ENCODE results near the gene CELA1. TPM values are rescaled to one million over a fixed set of nuclear protein-coding genes. Genes with fewer than 3 reads are reported as not detected.
A peak's percentile ranks its signal among the peaks of the same experiment; 100 is the strongest.
"Not testable (repeated sequence)": the region's sequence is repeated elsewhere in the genome, so short reads cannot be mapped to it uniquely, and the experiment has no call there.

The CELA1 gene
- total RNA-seq, 1 experiment from 2014 or later: not detected

DNA sequence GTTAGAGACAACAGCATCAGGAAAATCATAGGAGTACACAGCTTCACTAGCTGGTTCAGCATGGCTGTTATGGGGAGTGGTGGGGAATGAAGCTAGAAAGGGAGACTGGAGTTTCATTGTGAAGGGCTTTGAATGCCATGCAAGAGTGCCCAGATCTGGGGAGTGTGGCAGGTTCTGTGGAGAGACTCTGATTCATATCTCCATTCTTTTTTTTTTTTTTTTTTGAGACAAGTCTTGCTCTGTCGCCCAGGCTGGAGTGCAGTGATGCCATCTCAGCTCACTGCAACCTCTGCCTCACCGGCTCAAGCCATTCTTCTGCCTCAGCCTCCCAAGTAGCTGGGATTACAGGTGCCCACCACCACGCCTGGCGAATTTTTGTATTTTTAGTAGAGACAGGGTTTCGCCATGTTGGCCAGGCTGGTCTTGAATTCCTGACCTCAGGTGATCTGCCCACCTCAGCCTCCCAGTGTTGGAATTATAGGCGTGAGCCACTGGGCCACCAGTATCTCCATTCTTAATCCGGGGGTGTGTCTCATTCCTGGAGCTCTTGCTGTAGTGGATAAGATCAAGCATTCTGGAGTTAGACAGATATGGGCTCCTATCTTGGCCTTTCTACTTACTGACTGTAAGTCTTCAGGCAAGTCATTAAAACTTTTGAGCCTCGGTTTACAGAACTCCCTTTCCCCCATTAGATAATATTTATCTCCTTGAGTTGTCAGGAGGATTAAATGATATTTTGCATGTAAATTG, 28.2 kb downstream of the CELA1 start:
- DNase-seq (ENCODE audit: low read depth): not testable (repeated sequence)

DNA sequence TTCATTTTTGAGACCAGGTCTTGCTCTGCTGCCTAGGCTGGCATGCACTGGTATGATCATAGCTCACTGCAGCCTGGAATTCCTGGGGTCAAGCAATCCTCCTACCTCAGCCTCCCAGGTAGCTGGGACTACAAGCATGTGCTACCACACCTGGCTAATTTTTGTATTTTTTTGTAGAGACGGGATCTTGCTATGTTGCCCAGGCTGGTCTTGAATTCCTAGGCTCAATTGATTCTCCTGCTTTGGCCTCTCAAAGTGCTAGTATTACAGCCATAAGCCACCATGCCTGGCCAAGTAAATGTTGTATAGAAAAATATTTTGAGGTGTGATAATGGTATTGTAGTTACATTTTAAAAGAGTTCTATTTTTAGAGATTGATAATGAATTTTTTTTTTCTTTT, 35.1 kb downstream of the CELA1 start:
- no peak for DNase-seq (ENCODE audit: low read depth)

DNA sequence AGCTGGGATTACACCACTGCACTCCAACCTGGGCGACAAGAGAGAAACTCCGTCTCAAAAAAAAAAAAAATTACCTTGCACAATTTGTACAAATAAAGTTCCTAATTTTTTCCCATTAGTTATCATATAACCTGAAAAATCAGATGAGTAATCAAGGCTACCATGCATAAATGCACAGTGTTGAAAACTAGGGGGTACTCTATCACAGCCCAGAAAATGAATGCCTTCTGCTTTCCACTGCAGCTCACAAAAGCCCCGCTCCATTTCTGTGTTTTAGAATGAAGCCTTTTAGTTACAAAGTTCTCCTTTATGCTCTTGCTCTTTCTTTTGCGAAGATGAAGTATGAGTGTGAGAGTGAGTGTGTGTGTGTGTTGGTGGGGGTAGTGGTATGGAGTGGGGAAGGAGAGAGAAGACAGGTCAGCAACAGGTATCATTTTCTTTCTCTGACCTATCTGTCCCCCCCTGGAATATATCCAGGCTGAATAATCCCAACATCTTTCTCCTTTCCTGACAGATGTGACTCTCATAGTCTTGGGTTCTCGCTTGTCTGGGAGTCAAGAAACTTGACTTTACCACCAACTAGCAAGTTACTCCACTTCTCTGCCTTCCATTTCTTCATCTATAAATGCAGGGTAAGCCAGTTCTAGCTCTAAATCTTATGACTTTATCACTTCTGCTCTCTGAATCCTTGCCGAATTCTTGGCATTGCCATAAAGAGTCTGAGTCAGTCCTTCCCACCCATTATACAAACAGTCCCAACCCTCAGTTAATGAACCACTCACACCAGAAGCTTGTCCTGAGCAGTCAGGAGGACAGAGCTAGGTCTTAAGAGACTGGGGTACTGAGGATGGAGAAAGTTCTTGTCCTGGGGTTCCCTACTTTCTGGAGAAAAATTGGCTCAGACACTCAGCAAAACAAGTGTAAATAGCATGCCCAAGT, 38.6 kb downstream of the CELA1 start:
- DNase-seq (ENCODE audit: low read depth): peak; percentile 76

DNA sequence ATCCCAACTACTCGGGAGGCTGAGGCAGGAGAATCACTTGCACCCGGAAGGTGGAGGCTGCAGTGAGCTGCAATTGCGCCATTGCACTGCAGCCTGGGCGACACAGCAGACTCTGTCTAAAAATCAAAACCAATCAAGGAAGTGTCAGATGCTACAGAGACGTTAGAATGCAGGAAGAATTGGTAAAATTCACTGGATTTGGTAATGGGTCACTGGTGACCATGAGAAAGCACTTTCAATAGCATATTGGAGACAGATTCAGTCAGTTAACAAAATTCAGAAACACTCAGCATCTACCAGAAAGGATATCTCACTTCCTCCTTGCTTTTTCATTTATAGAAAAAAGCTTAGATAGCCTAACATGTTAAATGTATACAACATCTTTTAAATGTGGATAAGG, 40.0 kb downstream of the CELA1 start:
- no peak for DNase-seq (ENCODE audit: low read depth)

DNA sequence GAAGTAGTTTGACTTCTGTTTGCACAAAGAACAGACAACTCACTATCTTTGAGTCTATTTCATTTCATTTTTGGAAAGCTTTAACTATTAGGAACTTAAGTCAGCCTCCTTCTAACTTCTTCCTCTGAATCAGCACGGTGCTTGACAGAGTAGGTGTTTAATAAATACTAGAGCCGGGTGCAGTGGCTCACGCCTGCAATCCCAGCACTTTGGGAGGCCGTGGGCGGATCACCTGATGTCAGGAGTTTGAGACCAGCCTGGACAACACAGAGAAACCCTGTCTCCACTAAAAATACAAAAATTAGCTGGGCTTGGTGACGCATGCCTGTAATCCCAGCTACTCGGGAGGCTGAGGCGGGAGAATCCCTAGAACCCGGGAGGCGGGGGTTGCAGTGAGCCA, 45.7 kb downstream of the CELA1 start:
- not testable (repeated sequence) for DNase-seq (ENCODE audit: low read depth)

DNA sequence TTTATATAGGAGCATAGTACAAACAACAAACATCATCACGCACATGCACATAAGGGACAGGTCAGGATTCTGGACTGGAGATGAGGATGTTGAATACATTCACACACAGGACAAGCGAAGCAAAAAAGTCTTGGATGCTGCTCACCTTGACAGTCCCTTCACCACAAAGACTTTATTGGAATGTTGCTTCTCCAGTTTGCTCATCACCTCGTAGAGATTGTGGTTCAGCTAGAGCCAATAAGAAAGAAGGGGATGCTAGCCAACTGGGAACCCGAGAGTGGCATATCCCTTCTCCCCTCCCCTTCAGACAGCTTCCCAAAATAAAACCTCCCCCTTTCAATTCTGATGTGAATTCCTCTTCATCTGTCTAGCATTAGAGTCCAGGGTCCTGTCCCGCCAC, 50.8 kb downstream of the CELA1 start:
- DNase-seq (ENCODE audit: low read depth): no peak

DNA sequence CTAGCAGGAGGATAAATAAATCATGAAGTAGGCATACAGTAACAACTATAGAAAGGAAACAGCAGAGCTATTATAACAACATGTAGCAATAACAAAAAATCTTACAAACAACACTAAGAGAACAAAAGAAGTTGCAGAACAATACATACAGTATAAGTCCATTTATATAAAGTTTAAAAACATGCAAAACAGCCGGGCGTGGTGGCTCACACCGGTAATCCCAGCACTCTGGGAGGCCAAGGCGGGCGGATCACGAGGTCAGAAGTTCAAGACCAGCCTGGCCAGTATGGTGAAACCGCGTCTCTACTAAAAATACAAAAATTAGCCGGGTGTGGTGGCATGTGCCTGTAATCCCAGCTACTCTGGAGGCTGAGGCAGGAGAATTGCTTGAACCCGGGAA, 52.4 kb downstream of the CELA1 start:
- not testable (repeated sequence) for DNase-seq (ENCODE audit: low read depth)

DNA sequence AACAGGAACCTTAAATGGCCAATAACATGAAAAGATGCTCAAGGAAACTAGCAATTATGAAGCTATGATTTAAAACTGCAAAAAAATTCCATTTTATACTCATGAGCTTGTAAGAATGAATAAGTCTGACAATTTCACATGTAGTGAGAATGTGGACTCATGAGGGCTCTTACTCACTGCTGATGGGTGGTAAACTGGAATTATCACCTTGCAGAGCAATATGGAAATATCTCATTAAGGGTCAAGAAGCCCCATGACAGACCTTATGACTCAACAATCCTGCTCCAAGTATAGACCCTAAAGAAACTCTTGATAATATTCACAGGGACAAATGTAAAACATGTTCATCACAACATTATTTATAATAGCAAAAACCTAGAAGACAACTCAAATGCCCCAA, 52.8 kb downstream of the CELA1 start:
- peak; percentile 22 for DNase-seq (ENCODE audit: low read depth)

DNA sequence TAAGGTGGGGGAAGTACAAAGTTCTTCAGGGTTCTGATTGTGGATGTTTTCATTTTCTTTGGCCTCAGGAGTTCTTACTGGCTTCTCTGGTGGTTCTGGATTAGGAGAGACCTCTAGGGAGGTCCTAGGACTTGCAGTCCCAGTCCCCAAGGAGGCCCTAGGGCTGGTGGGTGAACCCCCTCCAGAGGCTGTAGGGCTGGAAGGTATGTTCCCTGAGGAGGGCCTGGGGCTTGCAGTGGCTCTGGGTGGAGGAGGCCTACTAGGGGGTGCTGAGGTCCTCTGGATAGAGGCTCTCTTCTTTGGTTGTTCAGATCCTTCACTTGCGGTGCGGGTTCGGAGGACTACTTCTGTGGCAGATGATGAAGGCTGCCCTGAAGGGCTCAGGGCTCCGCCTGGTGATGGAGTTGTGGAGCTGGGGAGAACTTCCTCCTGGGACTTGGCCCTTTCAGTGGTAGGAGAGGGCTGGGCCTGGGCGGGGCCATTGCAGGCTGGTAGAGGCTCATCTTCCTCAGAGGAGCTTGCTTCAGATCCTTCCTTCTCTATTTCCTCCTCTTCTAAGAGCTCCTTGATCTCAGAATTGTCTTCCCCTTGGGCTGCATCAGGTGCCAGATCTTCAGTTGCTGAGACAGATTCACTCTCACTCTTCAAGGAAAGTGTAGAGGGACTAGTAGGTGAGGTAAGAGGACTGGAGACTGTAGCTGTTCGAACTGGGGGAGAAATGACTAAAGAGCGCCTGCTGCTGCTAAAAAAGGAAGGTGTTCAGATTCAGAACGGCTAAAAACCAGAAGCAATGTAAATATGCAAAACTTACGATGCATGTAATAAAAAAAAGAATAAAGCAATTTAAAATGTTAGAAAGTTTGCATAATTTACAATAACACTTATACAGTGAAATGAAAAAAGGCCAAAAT, 54.6 kb downstream of the CELA1 start:
- not testable (repeated sequence) for DNase-seq (ENCODE audit: low read depth)

DNA sequence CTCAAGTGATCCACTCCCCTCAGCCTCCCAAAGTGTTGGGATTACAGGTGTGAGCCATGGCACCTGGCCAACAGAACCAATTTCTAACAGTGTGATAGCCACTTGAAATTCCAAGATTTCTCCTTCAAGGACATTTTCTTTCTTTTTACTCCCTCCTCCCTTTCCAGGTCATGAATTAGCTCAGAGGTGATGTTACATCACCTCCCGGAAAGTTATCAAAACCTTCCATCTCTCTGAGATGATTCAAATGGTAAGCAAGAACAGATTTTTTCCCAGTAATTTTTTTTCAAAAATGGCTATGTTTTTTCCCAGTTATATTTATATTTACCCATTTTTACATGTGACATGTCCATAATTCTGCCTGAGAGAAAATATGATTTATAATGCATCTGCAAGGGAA, 60.6 kb downstream of the CELA1 start:
- DNase-seq (ENCODE audit: low read depth): no peak

DNA sequence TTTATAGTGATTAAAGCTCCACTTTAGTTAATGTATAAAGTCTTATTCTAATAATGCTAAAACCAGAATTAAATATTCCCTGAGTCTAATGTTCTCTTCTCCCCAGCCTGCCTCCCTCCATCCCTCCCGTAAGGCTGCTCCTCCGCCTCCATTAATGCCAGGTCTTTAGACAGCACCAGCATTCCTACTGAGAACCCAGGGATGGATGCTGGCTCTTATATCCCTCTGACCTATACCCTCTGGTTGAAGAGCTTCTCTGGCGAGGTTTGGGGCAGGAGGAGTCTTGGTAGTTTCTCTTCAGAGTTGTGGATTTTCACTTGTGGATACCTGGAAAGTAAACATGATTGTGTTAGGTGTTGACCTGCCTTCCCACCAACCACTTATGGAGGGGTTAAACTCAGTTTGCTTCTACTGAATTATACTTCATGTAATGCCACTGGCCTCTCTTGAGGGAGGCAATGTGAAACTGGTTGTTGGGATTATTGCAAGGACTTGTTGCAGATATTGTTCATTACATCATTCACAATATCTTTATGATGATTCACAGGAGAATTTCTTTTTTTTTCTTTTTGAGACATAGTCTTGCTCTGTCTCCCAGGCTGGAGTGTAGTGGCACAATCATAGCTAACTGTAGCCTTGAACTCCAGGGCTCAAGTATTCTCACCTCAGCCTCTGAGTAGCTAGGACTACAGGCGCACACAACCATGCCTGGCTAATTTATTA, 65.1 kb downstream of the CELA1 start:
- peak; percentile 36 for DNase-seq (ENCODE audit: low read depth)

Other genes starting within 250 kb of the CELA1 start
- gene TFCP2, start 173.5 kb downstream of the CELA1 start, total RNA-seq (2014; rRNA removed): 7.6 and 9.1 TPM in 2 replicates
- gene POU6F1, start 128.6 kb downstream of the CELA1 start, total RNA-seq (2014; rRNA removed): 1.2 and 1.8 TPM in 2 replicates
- 147 and 195 TPM in 2 replicates for gene DAZAP2, start 107.9 kb downstream of the CELA1 start, total RNA-seq (2014; rRNA removed)
- 16.2 and 23.0 TPM in 2 replicates for gene SMAGP, start 76.3 kb downstream of the CELA1 start, total RNA-seq (2014; rRNA removed)
- not detected in 2 replicates for gene BIN2, start 22.5 kb downstream of the CELA1 start, total RNA-seq (2014; rRNA removed)
- 0.13 TPM in 1 of 2 replicates, not detected in the other for gene GALNT6, start 44.7 kb upstream of the CELA1 start, total RNA-seq (2014; rRNA removed)
- 2.7 and 3.1 TPM in 2 replicates for gene SLC4A8, start 78.2 kb upstream of the CELA1 start, total RNA-seq (2014; rRNA removed)
- 7.2 and 7.4 TPM in 2 replicates for gene SCN8A, start 244.6 kb upstream of the CELA1 start, total RNA-seq (2014; rRNA removed)